T-helper 1 cell treated with Interleukin-12 subunit alpha and Interleukin-12 subunit beta and Interleukin-4 antibody, amounts not matched to agents 30 μg/mL and 1 μg/mL, for 36 hours (primary cell): Measurements from ENCODE around the gene ACTR5.
"Not testable (repeated sequence)": the region's sequence is repeated elsewhere in the genome, so short reads cannot be mapped to it uniquely, and the experiment has no call there.

Experiments
- H3K27ac Mint-ChIP-seq: one replicate; pipeline ENCODE4 v1.8.0; 2021; ENCODE audit warnings: mild to moderate bottlenecking, mixed read lengths
- H3K27me3 Mint-ChIP-seq: one replicate; pipeline ENCODE4 v1.8.0; 2021; ENCODE audit warnings: low read depth, mixed read lengths
- H3K36me3 Mint-ChIP-seq: one replicate; pipeline ENCODE4 v1.8.0; 2021; ENCODE audit warnings: low read depth, mixed read lengths
- H3K4me1 Mint-ChIP-seq: one replicate; pipeline ENCODE4 v1.8.0; 2021; ENCODE audit warnings: low read depth, mixed read lengths
- H3K4me3 Mint-ChIP-seq: one replicate; pipeline ENCODE4 v1.8.0; 2021; ENCODE audit warnings: mild to moderate bottlenecking, moderate library complexity, mixed read lengths
- H3K9me3 Mint-ChIP-seq: one replicate; pipeline ENCODE4 v1.8.0; 2021; ENCODE audit warnings: mixed read lengths

The ACTR5 gene

GRCh38 chr20:38813574-38813962 is 65.3 kb downstream of the ACTR5 start:
- Mint-ChIP-seq H3K4me1 (peaks cover 70% of the 10 kb centered on the region), H3K27ac (peak overlapping the region; percentile 26), H3K36me3 (peaks cover 59% of the 10 kb centered on the region)
- not testable (repeated sequence) for H3K4me3 Mint-ChIP-seq, H3K27me3 Mint-ChIP-seq, H3K9me3 Mint-ChIP-seq

GRCh38 chr20:38815446-38815845 is 67.2 kb downstream of the ACTR5 start:
- Mint-ChIP-seq H3K27ac (no peak overlapping the region), H3K9me3 (no peaks in the 10 kb centered on the region), H3K4me3 (no peak overlapping the region), H3K36me3 (peaks cover 49% of the 10 kb centered on the region), H3K27me3 (no peaks in the 10 kb centered on the region), H3K4me1 (peaks cover 60% of the 10 kb centered on the region)

- no peaks in the 10 kb centered on the region for H3K9me3 Mint-ChIP-seq
- no peaks in the 10 kb centered on the region for H3K27me3 Mint-ChIP-seq
- H3K4me1 Mint-ChIP-seq: peaks cover 54% of the 10 kb centered on the region
- H3K27ac Mint-ChIP-seq: peak overlapping the region; percentile 41
- H3K4me3 Mint-ChIP-seq: no peak overlapping the region
- peaks cover 51% of the 10 kb centered on the region for H3K36me3 Mint-ChIP-seq
These were observed 70.1 kb downstream of the ACTR5 start for GRCh38 chr20:38818113-38819065.
